Middle frontal gyrus (tissue), 1 donor: ENCODE results near the gene CLASP2.
"Not testable (repeated sequence)": the region's sequence is repeated elsewhere in the genome, so short reads cannot be mapped to it uniquely, and the experiment has no call there.

Experiments
- DNase-seq: peaks from one replicate; pipeline ENCODE4 v3.0.0-alpha.2; 2015; ENCODE audit warnings: low spot score; ENCODE audit errors: extremely low spot score

CLASP2 gene

GRCh38 chr3:33690341-33690740 is 27.7 kb downstream of the CLASP2 start:
- no peak for DNase-seq

GRCh38 chr3:33687406-33688010 is 30.5 kb downstream of the CLASP2 start:
- DNase-seq = no peak

GRCh38 chr3:33682770-33683169 is 35.3 kb downstream of the CLASP2 start:
- DNase-seq = no peak

- no peak for DNase-seq
These were observed 36.4 kb downstream of the CLASP2 start for GRCh38 chr3:33681667-33682066.

DNA sequence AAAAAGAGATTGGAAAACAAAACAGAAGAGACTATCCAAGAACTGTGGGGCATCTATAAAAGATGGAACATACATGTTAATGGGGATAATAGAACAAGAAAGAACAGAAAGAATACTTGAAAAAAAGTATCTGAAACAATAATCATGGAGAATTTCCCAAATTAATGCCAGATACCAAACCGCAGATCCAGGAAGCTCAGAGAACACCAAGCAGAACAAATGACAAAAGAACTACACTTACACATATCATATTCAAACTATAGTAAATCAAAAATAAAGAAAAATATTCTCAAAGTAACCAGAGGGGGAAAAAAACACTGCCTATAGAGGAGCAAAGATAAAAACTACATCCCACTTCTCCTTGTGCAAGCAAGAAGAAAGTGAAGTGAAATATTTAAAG is 40.0 kb downstream of the CLASP2 start:
- DNase-seq = no peak

DNA sequence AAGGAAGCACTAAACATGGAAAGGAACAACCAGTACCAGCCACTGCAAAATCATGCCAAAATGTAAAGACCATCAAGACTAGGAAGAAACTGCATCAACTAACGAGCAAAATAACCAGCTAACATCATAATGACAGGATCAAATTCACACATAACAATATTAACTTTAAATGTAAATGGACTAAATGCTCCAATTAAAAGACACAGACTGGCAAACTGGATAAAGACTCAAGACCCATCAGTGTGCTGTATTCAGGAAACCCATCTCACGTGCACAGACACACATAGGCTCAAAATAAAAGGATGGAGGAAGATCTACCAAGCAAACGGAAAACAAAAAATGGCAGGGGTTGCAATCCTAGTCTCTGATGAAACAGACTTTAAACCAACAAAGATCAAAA is 44.6 kb downstream of the CLASP2 start:
- DNase-seq = not testable (repeated sequence)

DNA sequence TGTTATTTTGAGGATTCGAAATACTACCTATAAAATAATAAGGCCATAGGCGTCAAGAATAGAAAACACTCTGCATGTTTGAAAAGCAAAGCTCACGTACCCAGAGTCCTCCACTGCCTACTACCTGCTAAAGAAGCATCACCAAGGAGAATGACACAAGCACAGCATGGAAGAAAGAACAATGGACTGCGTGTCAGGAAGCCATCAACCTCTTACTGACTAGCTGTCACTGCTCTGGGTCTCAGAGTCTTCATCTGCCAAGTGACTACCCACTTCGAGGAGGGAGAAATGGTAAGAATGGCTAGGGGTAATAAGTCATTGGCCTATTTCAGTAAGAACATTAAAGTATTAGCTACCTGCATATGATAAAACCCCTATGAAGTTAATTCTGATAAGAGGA is 49.4 kb downstream of the CLASP2 start:
- no peak for DNase-seq

- no peak for DNase-seq
These were observed 52.8 kb downstream of the CLASP2 start for GRCh38 chr3:33665294-33665693.

GRCh38 chr3:33664195-33664594 is 53.9 kb downstream of the CLASP2 start:
- DNase-seq = no peak

DNA sequence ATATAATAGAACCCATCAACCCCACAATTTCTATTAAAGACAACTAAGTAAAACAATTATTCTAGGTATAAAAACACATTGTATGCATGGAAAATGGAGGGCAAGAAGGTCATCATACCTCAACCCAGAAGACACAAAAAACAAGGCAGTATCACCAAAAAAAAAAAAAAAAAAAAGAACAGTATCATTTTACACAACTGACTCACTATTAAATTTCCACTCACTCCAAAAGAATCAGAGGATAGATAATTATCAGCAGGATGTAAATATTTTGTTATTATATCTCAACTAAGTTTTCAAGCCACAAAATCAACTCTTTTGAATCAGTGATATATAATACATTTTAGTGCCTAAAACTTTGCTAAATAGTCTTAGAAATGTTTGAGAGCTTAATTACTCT is 55.0 kb downstream of the CLASP2 start:
- DNase-seq = no peak

- DNase-seq = no peak
These were observed 58.1 kb downstream of the CLASP2 start for GRCh38 chr3:33659856-33660434.

DNA sequence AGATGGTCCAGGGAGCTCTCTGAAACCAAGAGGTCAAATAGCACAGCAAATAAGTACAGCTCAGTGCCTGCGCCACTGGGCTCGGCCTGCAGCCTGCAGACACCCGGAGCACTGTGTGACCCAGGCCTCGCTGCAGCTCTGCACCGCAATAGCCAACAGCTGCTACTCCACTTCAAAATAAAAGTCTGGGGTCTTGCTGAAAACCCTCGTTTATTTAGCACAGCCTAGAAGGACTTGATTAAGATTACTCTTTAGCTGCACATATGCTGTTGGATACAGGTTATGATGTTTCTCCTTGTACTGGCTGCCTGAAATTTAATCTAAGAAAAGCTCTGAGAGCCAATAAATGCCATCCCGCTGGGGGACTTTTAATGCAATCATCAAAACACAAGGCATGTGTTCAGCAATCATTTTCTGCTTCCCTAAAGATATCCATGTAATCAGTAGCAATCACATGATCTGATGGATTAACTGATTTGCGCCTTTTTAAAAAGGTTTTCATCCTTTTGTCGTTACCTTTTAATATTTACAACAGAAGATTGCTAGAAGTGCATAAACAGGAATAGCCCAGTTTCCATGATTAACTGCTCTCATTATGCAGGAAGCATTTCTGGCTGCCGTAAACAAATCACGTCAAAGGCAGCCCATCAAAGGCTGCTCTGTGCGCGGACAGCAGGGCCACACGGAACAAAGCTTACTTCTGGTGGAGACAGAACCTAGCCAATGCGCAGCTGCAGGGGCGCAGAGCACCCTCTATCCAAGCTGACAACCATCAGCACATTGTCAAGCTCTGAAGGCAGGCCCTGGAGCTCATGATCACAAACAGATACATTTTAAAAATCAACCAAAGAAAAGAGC is 58.8 kb downstream of the CLASP2 start:
- DNase-seq = peak; percentile 92

DNA sequence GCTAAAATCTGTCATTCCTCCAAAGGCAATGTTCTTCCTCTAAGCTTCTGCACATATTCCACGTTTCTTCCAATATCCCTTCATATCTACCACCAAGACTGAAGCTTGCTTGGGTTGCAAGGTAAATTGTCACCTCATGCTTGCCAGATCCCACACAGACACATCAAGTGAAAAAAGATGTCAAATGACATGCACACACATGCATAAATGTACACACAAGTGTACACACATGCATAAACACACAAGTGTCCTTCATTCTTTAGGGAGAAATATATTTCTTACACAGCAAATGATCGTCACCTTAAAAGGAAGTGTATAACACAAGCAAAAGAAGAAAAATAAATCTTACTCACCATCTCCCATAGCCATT is 59.4 kb downstream of the CLASP2 start:
- no peak for DNase-seq

GRCh38 chr3:33658039-33658438 is 60.0 kb downstream of the CLASP2 start:
- DNase-seq = no peak

DNA sequence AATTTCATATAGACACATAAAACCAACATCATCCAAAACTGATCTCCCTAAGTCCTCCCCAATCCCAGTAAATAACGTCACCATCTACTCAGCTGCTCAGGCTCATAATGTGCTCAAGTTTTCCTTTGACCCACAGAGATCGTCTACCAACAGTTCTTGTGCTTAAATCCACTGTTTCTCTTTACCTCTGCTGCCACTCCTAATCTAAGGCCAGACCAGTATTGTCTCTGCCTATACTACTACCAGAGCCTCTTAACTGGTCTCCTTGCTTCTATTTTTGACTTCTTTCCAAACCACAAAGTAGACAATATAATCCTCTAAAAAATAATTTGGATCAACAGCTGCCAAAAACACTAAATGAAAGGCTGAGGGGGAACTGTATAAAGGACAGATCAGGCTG is 65.3 kb downstream of the CLASP2 start:
- DNase-seq = no peak

DNA sequence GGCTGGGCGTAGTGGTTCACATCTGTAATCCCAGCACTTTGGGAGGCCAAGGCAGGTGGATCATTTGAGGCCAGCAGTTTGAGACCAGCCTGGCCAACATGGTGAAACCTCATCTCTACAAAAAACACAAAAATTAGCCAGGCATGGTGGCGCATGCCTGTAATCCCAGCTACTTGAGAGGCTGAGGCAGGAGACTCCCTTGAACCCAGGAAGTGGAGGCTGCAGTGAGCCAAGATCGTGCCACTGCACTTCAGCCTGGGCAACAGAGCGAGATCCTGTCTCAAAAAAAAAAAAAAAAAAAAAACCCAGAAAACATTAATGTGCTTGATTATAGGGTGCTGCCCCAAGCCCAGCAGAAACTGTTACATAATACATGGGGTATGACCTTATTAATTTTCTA is 67.0 kb downstream of the CLASP2 start:
- not testable (repeated sequence) for DNase-seq

GRCh38 chr3:33650495-33650894 is 67.6 kb downstream of the CLASP2 start:
- no peak for DNase-seq

DNA sequence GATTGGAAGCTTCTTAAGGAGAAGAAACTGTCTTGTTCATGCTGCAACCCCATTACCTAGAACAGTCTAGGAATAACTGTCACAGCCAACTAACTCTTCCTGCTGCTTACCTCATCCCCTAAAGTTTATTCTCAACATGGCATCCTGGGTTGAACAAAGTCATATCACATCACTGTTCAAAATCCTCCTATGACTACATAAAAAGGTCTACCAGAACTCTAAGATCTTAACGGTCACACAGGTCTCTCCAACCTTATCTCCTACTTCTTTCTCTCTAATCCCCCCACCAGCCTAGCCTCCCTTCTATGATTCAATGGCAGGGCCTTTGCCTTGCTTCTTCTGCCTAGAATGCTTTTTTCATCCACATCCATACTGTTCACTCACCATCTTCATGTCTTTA is 69.3 kb downstream of the CLASP2 start:
- DNase-seq = no peak

GRCh38 chr3:33646406-33646805 is 71.6 kb downstream of the CLASP2 start:
- no peak for DNase-seq

DNA sequence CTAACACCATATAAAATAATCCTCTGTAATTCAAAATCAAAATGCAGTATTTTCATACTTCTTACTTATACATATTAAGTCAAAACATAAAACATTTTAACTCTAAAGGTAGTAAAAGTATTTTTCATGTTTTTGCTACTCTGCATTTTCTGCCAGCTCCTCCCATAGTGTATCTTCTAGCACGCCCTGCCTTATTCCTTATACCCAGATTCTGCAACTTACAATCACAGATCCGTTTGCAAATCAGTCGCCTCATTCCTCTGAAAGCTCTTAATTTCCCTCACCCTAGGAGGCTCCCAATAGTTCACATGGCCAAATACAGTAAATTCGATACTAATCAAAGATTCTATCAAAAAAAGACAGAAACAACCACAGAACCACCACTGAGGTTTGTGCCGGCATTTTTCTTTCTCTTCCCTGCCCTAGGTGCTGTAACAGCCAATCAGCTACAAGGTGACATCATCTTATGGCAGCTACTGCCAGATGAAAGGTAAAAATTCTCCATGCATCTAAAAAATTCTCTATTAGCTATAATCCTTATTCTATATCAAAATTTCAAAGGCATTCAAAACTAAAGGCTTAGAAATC is 72.9 kb downstream of the CLASP2 start:
- DNase-seq = no peak

GRCh38 chr3:33644582-33644981 is 73.5 kb downstream of the CLASP2 start:
- DNase-seq = no peak

GRCh38 chr3:33642806-33643205 is 75.2 kb downstream of the CLASP2 start:
- DNase-seq = no peak
